K562 (cell line): ENCODE results near the gene RGS14. TPM values are rescaled to one million over a fixed set of nuclear protein-coding genes. Genes with fewer than 3 reads are reported as not detected.

ENCODE experiments used
- ATAC-seq: fragments of 200-7000 bp; cut with Tn5 transposase; 3 replicates; pipeline ENCODE4 v1.9.1; 2020; ENCODE audit warnings: moderate library complexity
- BruUV-seq: library from RNA; stranded (reverse); fragments of 400-500 nt; replicated peaks from 2 replicates; lab custom pipeline; 2021; lab: Mats Ljungman, UMichigan
- CTCF ChIA-PET: fragments of 300-600 bp; formaldehyde crosslinking; extraction: SDS; loops from one replicate; lab custom pipeline; 2021; ENCODE audit warnings: low intra/inter-chr PET ratio; lab: Yijun Ruan, JAX
- POLR2A ChIA-PET: fragments of 300-600, 350-650 bp; sonication (Branson Sonifier 250); formaldehyde crosslinking; extraction: SDS; loops from one replicate; lab custom pipeline; 2021; ENCODE audit warnings: antibody characterized with exemption, inconsistent platforms; lab: Yijun Ruan, JAX
- DNase-seq, 4 experiments: peaks; one replicate each; pipeline versions ENCODE4 v3.0.0 to v3.0.0-alpha.2; 2011 to 2018; ENCODE audit warnings: low spot score in 3 of 4, mixed read lengths in 3 of 4; ENCODE audit errors: extremely low read depth in 1 of 4
- FAIRE-seq: peaks from 2 replicates; lab custom pipeline; 2011; peaks lifted over from hg19 to GRCh38; lab: Jason Lieb, UNC
- H2AFZ ChIP-seq: 2 replicates; pipeline ENCODE4 v1.6.0; 2011; ENCODE audit warnings: low read depth, low read length, control low read depth, inconsistent platforms
- H3K27ac ChIP-seq: fragments of 200-600 bp; 3 replicates; pipeline ENCODE4 v1.8.0; 2011; ENCODE audit warnings: low read depth, mild to moderate bottlenecking, control low read depth, inconsistent platforms, low read length, moderate library complexity, mixed read lengths; ENCODE audit errors: extremely low read depth
- H3K27me3 ChIP-seq, 2 experiments: fragments of 300-600 bp in 1 of 2; 2 replicates in 1 of 2; 3 replicates in 1 of 2; pipeline versions ENCODE4 v1.6.0 to v1.8.0; 2011; ENCODE audit warnings: inconsistent platforms in 2 of 2, low read length in 2 of 2, mild to moderate bottlenecking in 1 of 2, mixed read lengths in 1 of 2, moderate library complexity in 1 of 2; ENCODE audit not compliant: control insufficient read depth in 2 of 2, insufficient read depth in 2 of 2
- H3K36me3 ChIP-seq: fragments of 300-600 bp; 3 replicates; pipeline ENCODE4 v1.8.0; 2011; ENCODE audit warnings: mild to moderate bottlenecking, low read length, inconsistent platforms; ENCODE audit not compliant: control insufficient read depth, insufficient read depth
- H3K4me1 ChIP-seq, 2 experiments: fragments of 200-600 bp in 1 of 2; replicated peaks in 1 of 2; 2 replicates in 1 of 2; 3 replicates in 1 of 2; pipeline versions ENCODE4 v1.5.1 to v1.8.0; 2011; ENCODE audit warnings: inconsistent platforms in 2 of 2, low read length in 2 of 2, mild to moderate bottlenecking in 1 of 2, mixed read lengths in 1 of 2, moderate library complexity in 1 of 2; ENCODE audit not compliant: control insufficient read depth in 2 of 2, insufficient read depth in 2 of 2
- H3K4me2 ChIP-seq: 2 replicates; pipeline ENCODE4 v1.6.1; 2011; ENCODE audit warnings: low read length, control low read depth, inconsistent platforms, mixed read lengths; ENCODE audit not compliant: insufficient read depth
- H3K4me3 ChIP-seq: fragments of 200-600 bp; sonication (generic), shearing (Covaris generic); 2 replicates; pipeline ENCODE4 v1.5.1; 2016; ENCODE audit warnings: control low read depth, inconsistent platforms
- H3K79me2 ChIP-seq: fragments of 200-600 bp; 3 replicates; pipeline ENCODE4 v1.8.0; 2011; ENCODE audit warnings: low read length, inconsistent platforms; ENCODE audit not compliant: control insufficient read depth, insufficient read depth
- H3K9ac ChIP-seq, 2 experiments: 2 replicates each; pipeline versions ENCODE4 v1.6.0 to v1.6.1; 2011; ENCODE audit warnings: low read depth in 2 of 2, low read length in 2 of 2, control low read depth in 1 of 2, inconsistent platforms in 1 of 2, mild to moderate bottlenecking in 1 of 2, mixed read lengths in 1 of 2; ENCODE audit not compliant: insufficient read depth in 1 of 2
- H3K9me1 ChIP-seq: one replicate; pipeline ENCODE4 v1.6.0; 2011; ENCODE audit warnings: inconsistent platforms, mild to moderate bottlenecking, low read length, moderate library complexity; ENCODE audit not compliant: control insufficient read depth, insufficient read depth
- H3K9me3 ChIP-seq: replicated peaks from 2 replicates; pipeline ENCODE4 v1.5.1; 2011; ENCODE audit warnings: low read depth, low read length, inconsistent platforms; ENCODE audit not compliant: control insufficient read depth, insufficient read depth
- H4K20me1 ChIP-seq: replicated peaks from 2 replicates; pipeline ENCODE4 v1.6.1; 2011; ENCODE audit warnings: low read length, inconsistent platforms, mixed read lengths; ENCODE audit not compliant: control insufficient read depth, insufficient read depth
- EP300 ChIP-seq: IDR thresholded peaks from 2 replicates; pipeline ENCODE4 v1.6.1; 2012; ENCODE audit warnings: low read length, improper control_type of control experiment
- HDGF ChIP-seq: fragments of 450-650 bp; IDR thresholded peaks from 2 replicates; pipeline ENCODE4 v1.6.1; 2016
- PPARD ChIP-seq: fragments of 250-450 bp; sonication (Bioruptor Pico); IDR thresholded peaks from 2 replicates; pipeline ENCODE4 v1.8.0; 2022; ENCODE audit warnings: inconsistent platforms, mild to moderate bottlenecking, moderate library complexity
- RBM15 ChIP-seq: fragments of 200-400 bp; formaldehyde crosslinking; IDR thresholded peaks from 2 replicates; pipeline ENCODE4 v1.6.1; 2018; ENCODE audit warnings: mild to moderate bottlenecking, low read length, moderate library complexity; ENCODE audit not compliant: insufficient read depth
- ZBTB17 ChIP-seq: fragments of 450-650 bp; formaldehyde crosslinking; IDR thresholded peaks from 2 replicates; pipeline ENCODE4 v1.4.0; 2020; ENCODE audit warnings: mild to moderate bottlenecking
- ZNF124 ChIP-seq: sonication (generic); formaldehyde crosslinking; IDR thresholded peaks from 2 replicates; pipeline ENCODE4 v1.8.1; 2022; ENCODE audit warnings: missing genetic modification reagents
- ZNF143 ChIP-seq: sonication (generic); formaldehyde crosslinking; IDR thresholded peaks from 2 replicates; pipeline ENCODE4 v1.9.0; 2022; ENCODE audit warnings: mild to moderate bottlenecking, missing genetic modification reagents
- ZNF165 ChIP-seq: fragments of 250-450 bp; sonication (Bioruptor Pico); IDR thresholded peaks from 2 replicates; pipeline ENCODE4 v1.4.0; 2020; ENCODE audit warnings: borderline replicate concordance
- ZNF274 ChIP-seq: IDR thresholded peaks from 2 replicates; pipeline ENCODE4 v1.6.1; 2011; ENCODE audit warnings: low read depth, mild to moderate bottlenecking, low read length, moderate library complexity, borderline replicate concordance
- ZNF695 ChIP-seq: fragments of 450-650 bp; formaldehyde crosslinking; IDR thresholded peaks from 2 replicates; pipeline ENCODE4 v1.4.0; 2020; ENCODE audit warnings: mild to moderate bottlenecking, moderate library complexity
- ZNF764 ChIP-seq: fragments of 250-450 bp; sonication (Bioruptor Pico); IDR thresholded peaks from 2 replicates; pipeline ENCODE4 v1.4.0; 2020; ENCODE audit warnings: low read depth, mild to moderate bottlenecking, moderate library complexity
- WGBS: fragments of 100-300 bp; shearing (Covaris generic); methylation state at CpG from one replicate; pipeline ENCODE4 v1.1.6; 2016; ENCODE audit warnings: low coverage, mixed read lengths; ENCODE audit not compliant: insufficient coverage; ENCODE audit errors: missing lambda C conversion rate; 5-methylcytosine and 5-hydroxymethylcytosine counted together
- in situ Hi-C: fragments of 300-500 bp; cut with MboI; formaldehyde crosslinking; loops from 4 replicates; pipeline ENCODE4 v1.15.0; 2018; ENCODE audit warnings: inconsistent platforms, mixed read lengths
- intact Hi-C: fragments of 100-400 bp; cut with micrococcal nuclease; formaldehyde crosslinking; loops from 2 replicates; pipeline ENCODE4 v1.14.2; 2022
- polyA plus RNA-seq, 8 experiments: library from polyadenylated mRNA; depleted of rRNA in 4 of 8; stranded (reverse) in 5 of 8; unstranded in 3 of 8; fragments of >200 nt; fragmentation: Nextera tagmentation in 2 of 8; fragmentation: Illumina TruSeq in 1 of 8; extraction: Ambion mirVana in 2 of 8; extraction: Trizol in 1 of 8; gene quantifications; 2 replicates each; pipeline versions ENCODE4 v1.2.1 to v1.2.3, GENCODE V29; 2011 to 2014; ENCODE audit warnings: inconsistent platforms in 1 of 8, missing spikeins in 1 of 8
- total RNA-seq, 7 experiments: library from RNA; depleted of rRNA in 6 of 7; stranded (reverse); fragments of >200 nt in 6 of 7; fragmentation: Illumina TruSeq in 2 of 7; extraction: Trizol in 2 of 7; gene quantifications; 2 replicates each; pipeline versions ENCODE4 v1.2.1 to v1.2.3, GENCODE V29; 2011 to 2021; ENCODE audit warnings: low replicate concordance in 1 of 7
- TF ChIP-seq, protein P1 (sequence below): sonication (generic); formaldehyde crosslinking; IDR thresholded peaks from 2 replicates; pipeline ENCODE4 v1.8.0; 2022; ENCODE audit warnings: missing genetic modification reagents, mild to moderate bottlenecking, borderline replicate concordance
- TF ChIP-seq, protein P2 (sequence below), 3 experiments: fragments of 200-800 bp in 1 of 3; fragments of 250-450 bp in 1 of 3; fragments of 450-650 bp in 1 of 3; sonication (Bioruptor Pico) in 1 of 3; sonication (Bioruptor generic) in 1 of 3; formaldehyde crosslinking in 1 of 3; IDR thresholded peaks; 2 replicates each; pipeline versions ENCODE4 v1.6.1 to v1.8.0; 2016 to 2022; ENCODE audit warnings: mild to moderate bottlenecking in 2 of 3, missing genetic modification characterization in 2 of 3, missing compliant biosample characterization in 1 of 3, moderate library complexity in 1 of 3
- TF ChIP-seq, protein P3 (sequence below), 3 experiments: IDR thresholded peaks in 2 of 3; conservative IDR thresholded peaks in 1 of 3; 2 replicates each; pipeline ENCODE4 v1.5.1; 2011 to 2012; ENCODE audit warnings: low read length in 3 of 3, mild to moderate bottlenecking in 3 of 3, control low read depth in 2 of 3, improper control_type of control experiment in 1 of 3, inconsistent platforms in 1 of 3, low read depth in 1 of 3, mixed read lengths in 1 of 3, moderate library complexity in 1 of 3; ENCODE audit not compliant: insufficient read depth in 2 of 3

RGS14 gene
- total and polyA plus RNA-seq, 9 of the 15 experiments (the other 6 are each of a cell fraction or from before 2014, with no cell fraction given) = 0.28 to 75.9 (median 34.5) TPM

GRCh38 chr5:177367981-177368868, 10.5 kb downstream of the RGS14 start:
- Histone ChIP-seq H3K9me1 (peaks cover 4% of the 10 kb centered on the region), H3K36me3 (peaks cover 44% of the 10 kb centered on the region; the same call in 2 of the 3 replicates), H3K27ac (peak overlapping the region; percentile 94), H3K4me1 (peaks cover 65 to 84% of the 10 kb centered on the region in 2 experiments), H3K9ac (peak overlapping the region; percentile 73 to 95), H3K4me3 (peak overlapping the region; percentile 57), H3K27me3 (no peaks in the 10 kb centered on the region), H3K9me3 (no peaks in the 10 kb centered on the region), H4K20me1 (no peaks in the 10 kb centered on the region), H3K4me2 (peak overlapping the region; percentile 89), H2AFZ (peak overlapping the region; percentile 93), H3K79me2 (peaks cover 24% of the 10 kb centered on the region)
- CTCF ChIA-PET = interaction anchor here (1.1 to 2.0 kb wide), 2 partner anchors 22 to 50 kb away, joined by 4 to 6 read pairs; no protein-coding TSS in a partner anchor
- intact Hi-C loops = loop anchor here (10.0 kb wide), 1 partner anchor 253 kb away; no protein-coding TSS in a partner anchor
- no TSS peak for BruUV-seq
- FAIRE-seq = peak; percentile 83
- in situ Hi-C loops = no loop called here
- POLR2A ChIA-PET = interaction anchor here (0.5 to 2.5 kb wide), 8 partner anchors 9 to 111 kb away, joined by 3 to 18 read pairs (median 3); no protein-coding TSS in a partner anchor
- WGBS = 25% methylated on average over 29 of the region's 29 CpGs
- DNase-seq = peak in 2 of 4 experiments; percentile 55 to 62
- peak; percentile 14 for ATAC-seq
- TF ChIP-seq, protein P1, sequence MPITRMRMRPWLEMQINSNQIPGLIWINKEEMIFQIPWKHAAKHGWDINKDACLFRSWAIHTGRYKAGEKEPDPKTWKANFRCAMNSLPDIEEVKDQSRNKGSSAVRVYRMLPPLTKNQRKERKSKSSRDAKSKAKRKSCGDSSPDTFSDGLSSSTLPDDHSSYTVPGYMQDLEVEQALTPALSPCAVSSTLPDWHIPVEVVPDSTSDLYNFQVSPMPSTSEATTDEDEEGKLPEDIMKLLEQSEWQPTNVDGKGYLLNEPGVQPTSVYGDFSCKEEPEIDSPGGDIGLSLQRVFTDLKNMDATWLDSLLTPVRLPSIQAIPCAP = no peak
- TF ChIP-seq PPARD (CRISPR knock-in tag) (no peak), ZNF124 (CRISPR knock-in tag) (no peak), ZNF165 (CRISPR knock-in tag) (no peak), ZBTB17 (CRISPR knock-in tag) (no peak), ZNF274 (0 out of 2 replicates have a peak, but pooled peaks have one; percentile 31), RBM15 (no peak), ZNF695 (no peak), HDGF (peak; percentile 25; the same call in 1 of the 2 replicates), EP300 (no peak), ZNF143 (CRISPR knock-in tag) (0 out of 2 replicates have a peak, but pooled peaks have one; percentile 37), ZNF764 (CRISPR knock-in tag) (no peak)
- TF ChIP-seq, protein P2, sequence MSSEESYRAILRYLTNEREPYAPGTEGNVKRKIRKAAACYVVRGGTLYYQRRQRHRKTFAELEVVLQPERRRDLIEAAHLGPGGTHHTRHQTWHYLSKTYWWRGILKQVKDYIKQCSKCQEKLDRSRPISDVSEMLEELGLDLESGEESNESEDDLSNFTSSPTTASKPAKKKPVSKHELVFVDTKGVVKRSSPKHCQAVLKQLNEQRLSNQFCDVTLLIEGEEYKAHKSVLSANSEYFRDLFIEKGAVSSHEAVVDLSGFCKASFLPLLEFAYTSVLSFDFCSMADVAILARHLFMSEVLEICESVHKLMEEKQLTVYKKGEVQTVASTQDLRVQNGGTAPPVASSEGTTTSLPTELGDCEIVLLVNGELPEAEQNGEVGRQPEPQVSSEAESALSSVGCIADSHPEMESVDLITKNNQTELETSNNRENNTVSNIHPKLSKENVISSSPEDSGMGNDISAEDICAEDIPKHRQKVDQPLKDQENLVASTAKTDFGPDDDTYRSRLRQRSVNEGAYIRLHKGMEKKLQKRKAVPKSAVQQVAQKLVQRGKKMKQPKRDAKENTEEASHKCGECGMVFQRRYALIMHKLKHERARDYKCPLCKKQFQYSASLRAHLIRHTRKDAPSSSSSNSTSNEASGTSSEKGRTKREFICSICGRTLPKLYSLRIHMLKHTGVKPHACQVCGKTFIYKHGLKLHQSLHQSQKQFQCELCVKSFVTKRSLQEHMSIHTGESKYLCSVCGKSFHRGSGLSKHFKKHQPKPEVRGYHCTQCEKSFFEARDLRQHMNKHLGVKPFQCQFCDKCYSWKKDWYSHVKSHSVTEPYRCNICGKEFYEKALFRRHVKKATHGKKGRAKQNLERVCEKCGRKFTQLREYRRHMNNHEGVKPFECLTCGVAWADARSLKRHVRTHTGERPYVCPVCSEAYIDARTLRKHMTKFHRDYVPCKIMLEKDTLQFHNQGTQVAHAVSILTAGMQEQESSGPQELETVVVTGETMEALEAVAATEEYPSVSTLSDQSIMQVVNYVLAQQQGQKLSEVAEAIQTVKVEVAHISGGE (CRISPR knock-in tag; IDR thresholded peaks at IDR 0.05) = no peak
- TF ChIP-seq, protein P3, sequence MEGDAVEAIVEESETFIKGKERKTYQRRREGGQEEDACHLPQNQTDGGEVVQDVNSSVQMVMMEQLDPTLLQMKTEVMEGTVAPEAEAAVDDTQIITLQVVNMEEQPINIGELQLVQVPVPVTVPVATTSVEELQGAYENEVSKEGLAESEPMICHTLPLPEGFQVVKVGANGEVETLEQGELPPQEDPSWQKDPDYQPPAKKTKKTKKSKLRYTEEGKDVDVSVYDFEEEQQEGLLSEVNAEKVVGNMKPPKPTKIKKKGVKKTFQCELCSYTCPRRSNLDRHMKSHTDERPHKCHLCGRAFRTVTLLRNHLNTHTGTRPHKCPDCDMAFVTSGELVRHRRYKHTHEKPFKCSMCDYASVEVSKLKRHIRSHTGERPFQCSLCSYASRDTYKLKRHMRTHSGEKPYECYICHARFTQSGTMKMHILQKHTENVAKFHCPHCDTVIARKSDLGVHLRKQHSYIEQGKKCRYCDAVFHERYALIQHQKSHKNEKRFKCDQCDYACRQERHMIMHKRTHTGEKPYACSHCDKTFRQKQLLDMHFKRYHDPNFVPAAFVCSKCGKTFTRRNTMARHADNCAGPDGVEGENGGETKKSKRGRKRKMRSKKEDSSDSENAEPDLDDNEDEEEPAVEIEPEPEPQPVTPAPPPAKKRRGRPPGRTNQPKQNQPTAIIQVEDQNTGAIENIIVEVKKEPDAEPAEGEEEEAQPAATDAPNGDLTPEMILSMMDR (IDR thresholded peaks at IDR 0.05 in 2 of 3, conservative IDR thresholded peaks at IDR 0.05 in 1 of 3; ENCODE audit: insufficient read depth in 2 of 3, low read depth in 1 of 3, low read length in 3 of 3) = 0 out of 6 replicates have a peak, but pooled peaks of 1 of the 3 experiments have one; percentile 1
